GM23338 (cell line): Measurements from ENCODE around the gene TENT5C. TPM values are rescaled to one million over a fixed set of nuclear protein-coding genes. Genes with fewer than 3 reads are reported as not detected.

Source experiments
- ATAC-seq: fragments of 200-7000 bp; cut with Tn5 transposase; 3 replicates; pipeline ENCODE4 v1.9.1; 2020
- DNase-seq: peaks from one replicate; pipeline ENCODE4 v3.0.0-alpha.2; 2015; ENCODE audit warnings: low spot score
- H2AFZ ChIP-seq: fragments of 200-600 bp; sonication (generic); 2 replicates; pipeline ENCODE4 v1.8.0; 2016; ENCODE audit warnings: antibody characterized with exemption, mild to moderate bottlenecking, moderate library complexity
- H3F3A ChIP-seq: fragments of 200-600 bp; sonication (generic); replicated peaks from 2 replicates; pipeline ENCODE4 v1.8.0; 2017; ENCODE audit warnings: antibody characterized with exemption, mixed run types, low read depth
- H3K27ac ChIP-seq: fragments of 200-600 bp; sonication (generic); 2 replicates; pipeline ENCODE4 v1.6.1; 2016; ENCODE audit warnings: low read depth
- H3K27me3 ChIP-seq: fragments of 200-600 bp; sonication (generic); 2 replicates; pipeline ENCODE4 v1.8.0; 2016; ENCODE audit warnings: mild to moderate bottlenecking, mixed run types, moderate library complexity; ENCODE audit not compliant: insufficient read depth
- H3K36me3 ChIP-seq: fragments of 200-600 bp; sonication (generic); 2 replicates; pipeline ENCODE4 v1.8.0; 2016; ENCODE audit warnings: mild to moderate bottlenecking; ENCODE audit not compliant: insufficient read depth
- H3K4me1 ChIP-seq: fragments of 200-600 bp; sonication (generic); 2 replicates; pipeline ENCODE4 v1.8.0; 2016; ENCODE audit warnings: mild to moderate bottlenecking, moderate library complexity; ENCODE audit not compliant: insufficient read depth
- H3K4me2 ChIP-seq: fragments of 200-600 bp; sonication (generic); 2 replicates; pipeline ENCODE4 v1.7.1; 2017; ENCODE audit warnings: mixed run types
- H3K4me3 ChIP-seq: fragments of 200-600 bp; sonication (generic); 2 replicates; pipeline ENCODE4 v1.6.1; 2016; ENCODE audit warnings: mixed run types
- H3K79me2 ChIP-seq: fragments of 200-600 bp; sonication (generic); replicated peaks from 2 replicates; pipeline ENCODE4 v1.8.0; 2017; ENCODE audit warnings: mild to moderate bottlenecking; ENCODE audit not compliant: insufficient read depth
- H3K9me2 ChIP-seq: fragments of 200-600 bp; sonication (generic); 2 replicates; pipeline ENCODE4 v1.8.0; 2017; ENCODE audit not compliant: insufficient read depth
- H4K20me1 ChIP-seq: fragments of 200-600 bp; sonication (generic); replicated peaks from 2 replicates; pipeline ENCODE4 v1.8.0; 2017; ENCODE audit warnings: mild to moderate bottlenecking; ENCODE audit not compliant: insufficient read depth
- H3K27ac Mint-ChIP-seq: 2 replicates; pipeline ENCODE4 v1.8.0; 2020; ENCODE audit warnings: inconsistent platforms, mild to moderate bottlenecking, moderate library complexity, mixed read lengths
- H3K27me3 Mint-ChIP-seq: 3 replicates; pipeline ENCODE4 v1.8.0; 2022; ENCODE audit warnings: low read depth, mild to moderate bottlenecking, moderate library complexity, mixed read lengths, inconsistent platforms; ENCODE audit not compliant: insufficient read depth, poor library complexity
- H3K36me3 Mint-ChIP-seq: 3 replicates; pipeline ENCODE4 v1.8.0; 2021; ENCODE audit warnings: low read depth, mild to moderate bottlenecking, inconsistent platforms, moderate library complexity, mixed read lengths
- H3K4me1 Mint-ChIP-seq: 3 replicates; pipeline ENCODE4 v1.8.0; 2020; ENCODE audit warnings: mild to moderate bottlenecking, inconsistent platforms, mixed read lengths
- H3K4me3 Mint-ChIP-seq: 3 replicates; pipeline ENCODE4 v1.8.0; 2021; ENCODE audit warnings: moderate library complexity, mild to moderate bottlenecking, inconsistent platforms, mixed read lengths
- H3K9me3 Mint-ChIP-seq: 3 replicates; pipeline ENCODE4 v1.8.0; 2020; ENCODE audit warnings: moderate library complexity, mild to moderate bottlenecking, inconsistent platforms, mixed read lengths
- ZNF114 ChIP-seq: fragments of 250-450 bp; sonication (Bioruptor Pico); IDR thresholded peaks from 2 replicates; pipeline ENCODE4 v1.5.0; 2020; ENCODE audit warnings: mild to moderate bottlenecking, moderate library complexity
- ZNF331 ChIP-seq: fragments of 250-450 bp; sonication (Bioruptor Pico); IDR thresholded peaks from 2 replicates; pipeline ENCODE4 v1.5.0; 2020; ENCODE audit warnings: low read depth, mild to moderate bottlenecking, moderate library complexity
- ZNF462 ChIP-seq: fragments of 250-450 bp; sonication (Bioruptor Pico); IDR thresholded peaks from 2 replicates; pipeline ENCODE4 v1.5.0; 2020; ENCODE audit warnings: mild to moderate bottlenecking, moderate library complexity
- polyA plus RNA-seq: library from polyadenylated mRNA; unstranded; fragments of >200 nt; fragmentation: Nextera tagmentation; extraction: Ambion mirVana; gene quantifications from 2 replicates; pipeline ENCODE4 v1.2.1, GENCODE V29; 2016
- total RNA-seq: library from RNA; depleted of rRNA; stranded (reverse); fragments of >200 nt; shearing (Covaris generic); gene quantifications from 2 replicates; pipeline ENCODE4 v1.2.3, GENCODE V29; 2014
- TF ChIP-seq, protein P1 (sequence below), 2 experiments: fragments of 200-600 bp in 1 of 2; sonication (generic) in 1 of 2; conservative IDR thresholded peaks; 2 replicates each; pipeline versions ENCODE4 v1.5.1 to v1.6.1; 2016 to 2017; ENCODE audit warnings: antibody characterized with exemption in 2 of 2, low read depth in 2 of 2, mild to moderate bottlenecking in 2 of 2, moderate library complexity in 1 of 2

Gene TENT5C
- total and polyA plus RNA-seq, 2 experiments from 2014 or later, result 0.23 to 0.80 TPM

DNA sequence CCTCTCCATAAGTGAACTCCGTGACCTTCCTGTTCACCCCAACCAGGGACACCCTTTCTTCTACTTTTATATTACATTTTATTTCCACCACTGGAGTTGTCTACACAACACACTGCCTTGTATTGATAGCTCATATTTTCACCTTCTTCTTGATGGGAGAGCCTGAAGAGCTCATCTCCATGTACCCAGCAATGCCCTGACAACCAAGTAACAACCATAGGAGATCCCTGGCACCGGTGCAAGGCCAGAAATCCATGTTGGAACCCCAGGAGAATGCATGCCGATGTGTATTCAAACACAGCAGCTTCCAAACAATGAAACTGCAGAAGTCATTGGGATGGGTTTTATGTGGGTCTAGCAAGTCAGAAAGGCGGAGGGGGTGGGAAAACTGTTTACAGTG is 15.5 kb downstream of the TENT5C start:
- Histone ChIP-seq H3K79me2 (no peaks in the 10 kb centered on the region), H2AFZ (no peak overlapping the region), H4K20me1 (no peaks in the 10 kb centered on the region), H3K27ac (no peak overlapping the region), H3K27me3 (no peaks in the 10 kb centered on the region), H3K9me2 (peaks cover 3% of the 10 kb centered on the region), H3K4me2 (no peak overlapping the region), H3K4me3 (no peak overlapping the region), H3F3A (no peaks in the 10 kb centered on the region), H3K36me3 (no peaks in the 10 kb centered on the region), H3K4me1 (no peaks in the 10 kb centered on the region)
- Mint-ChIP-seq H3K36me3 (no peaks in the 10 kb centered on the region), H3K4me3 (no peak overlapping the region), H3K27me3 (no peaks in the 10 kb centered on the region), H3K4me1 (peaks cover 2% of the 10 kb centered on the region; the same call in 1 of the 3 replicates), H3K9me3 (no peaks in the 10 kb centered on the region), H3K27ac (no peak overlapping the region)
- no peak for DNase-seq
- TF ChIP-seq ZNF114 (CRISPR knock-in tag) (no peak), ZNF331 (CRISPR knock-in tag) (no peak)
- no peak for ATAC-seq

DNA sequence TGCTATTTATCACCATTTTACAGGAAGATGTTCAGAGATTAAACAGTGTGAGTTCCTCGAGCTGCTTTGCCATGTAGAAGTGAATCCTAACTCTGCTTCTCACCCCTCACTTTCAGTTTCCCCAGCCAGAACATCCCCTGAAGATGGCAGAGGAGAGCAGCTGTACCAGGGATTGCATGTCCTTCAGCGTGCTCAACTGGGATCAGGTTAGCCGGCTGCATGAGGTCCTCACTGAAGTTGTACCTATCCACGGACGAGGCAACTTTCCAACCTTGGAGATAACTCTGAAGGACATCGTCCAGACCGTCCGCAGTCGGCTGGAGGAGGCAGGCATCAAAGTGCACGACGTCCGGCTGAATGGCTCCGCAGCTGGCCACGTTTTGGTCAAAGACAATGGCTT is 16.9 kb downstream of the TENT5C start:
- Mint-ChIP-seq H3K4me1 (peaks cover 5% of the 10 kb centered on the region), H3K4me3 (no peak overlapping the region), H3K36me3 (no peaks in the 10 kb centered on the region), H3K27me3 (no peaks in the 10 kb centered on the region), H3K9me3 (no peaks in the 10 kb centered on the region), H3K27ac (no peak overlapping the region)
- ATAC-seq, result no peak
- no peaks in the 10 kb centered on the region for H3F3A ChIP-seq
- TF ChIP-seq ZNF462, result no peak
- TF ChIP-seq, protein P1, sequence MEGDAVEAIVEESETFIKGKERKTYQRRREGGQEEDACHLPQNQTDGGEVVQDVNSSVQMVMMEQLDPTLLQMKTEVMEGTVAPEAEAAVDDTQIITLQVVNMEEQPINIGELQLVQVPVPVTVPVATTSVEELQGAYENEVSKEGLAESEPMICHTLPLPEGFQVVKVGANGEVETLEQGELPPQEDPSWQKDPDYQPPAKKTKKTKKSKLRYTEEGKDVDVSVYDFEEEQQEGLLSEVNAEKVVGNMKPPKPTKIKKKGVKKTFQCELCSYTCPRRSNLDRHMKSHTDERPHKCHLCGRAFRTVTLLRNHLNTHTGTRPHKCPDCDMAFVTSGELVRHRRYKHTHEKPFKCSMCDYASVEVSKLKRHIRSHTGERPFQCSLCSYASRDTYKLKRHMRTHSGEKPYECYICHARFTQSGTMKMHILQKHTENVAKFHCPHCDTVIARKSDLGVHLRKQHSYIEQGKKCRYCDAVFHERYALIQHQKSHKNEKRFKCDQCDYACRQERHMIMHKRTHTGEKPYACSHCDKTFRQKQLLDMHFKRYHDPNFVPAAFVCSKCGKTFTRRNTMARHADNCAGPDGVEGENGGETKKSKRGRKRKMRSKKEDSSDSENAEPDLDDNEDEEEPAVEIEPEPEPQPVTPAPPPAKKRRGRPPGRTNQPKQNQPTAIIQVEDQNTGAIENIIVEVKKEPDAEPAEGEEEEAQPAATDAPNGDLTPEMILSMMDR (conservative IDR thresholded peaks at IDR 0.05; ENCODE audit: low read depth in 2 of 2), result 0 out of 4 replicates have a peak, but pooled peaks of 1 of the 2 experiments have one; percentile 13
- DNase-seq, result no peak
- no peaks in the 10 kb centered on the region for H3K27me3 ChIP-seq
- no peak overlapping the region for H2AFZ ChIP-seq
- H4K20me1 ChIP-seq, result no peaks in the 10 kb centered on the region
- H3K4me3 ChIP-seq, result no peak overlapping the region
- H3K4me2 ChIP-seq, result no peak overlapping the region
- no peaks in the 10 kb centered on the region for H3K79me2 ChIP-seq
- H3K4me1 ChIP-seq, result peaks cover 3% of the 10 kb centered on the region; the same call in 1 of the 2 replicates
- H3K27ac ChIP-seq, result no peak overlapping the region
- no peaks in the 10 kb centered on the region for H3K36me3 ChIP-seq
- peaks cover 3% of the 10 kb centered on the region; the same call in 1 of the 2 replicates for H3K9me2 ChIP-seq
